HepG2 (cell line): ENCODE measurements around the gene CROT. TPM values are rescaled to one million over a fixed set of nuclear protein-coding genes. Genes with fewer than 3 reads are reported as not detected.

Source experiments
- CSRNP1 ChIP-seq: sonication (generic); formaldehyde crosslinking; IDR thresholded peaks from 2 replicates; pipeline ENCODE4 v1.8.1; 2023; ENCODE audit warnings: mild to moderate bottlenecking, missing genetic modification reagents
- FOXA3 ChIP-seq: IDR thresholded peaks from 2 replicates; pipeline ENCODE4 v1.6.1; 2016; ENCODE audit warnings: missing genetic modification reagents, missing compliant biosample characterization
- HMG20A ChIP-seq: IDR thresholded peaks from 2 replicates; pipeline ENCODE4 v1.6.1; 2016; ENCODE audit warnings: borderline replicate concordance
- MLLT10 ChIP-seq: sonication (generic); formaldehyde crosslinking; IDR thresholded peaks from 2 replicates; pipeline ENCODE4 v1.4.0; 2020; ENCODE audit warnings: missing genetic modification reagents
- RBAK ChIP-seq: sonication (generic); formaldehyde crosslinking; IDR thresholded peaks from 2 replicates; pipeline ENCODE4 v1.5.1; 2020; ENCODE audit warnings: mild to moderate bottlenecking, missing genetic modification reagents
- SALL2 ChIP-seq: sonication (generic); formaldehyde crosslinking; IDR thresholded peaks from 2 replicates; pipeline ENCODE4 v1.8.1; 2023; ENCODE audit warnings: mild to moderate bottlenecking, missing genetic modification reagents, inconsistent platforms
- SOX5 ChIP-seq: IDR thresholded peaks from 2 replicates; pipeline ENCODE4 v1.6.1; 2016; ENCODE audit warnings: borderline replicate concordance
- TCF7 ChIP-seq: sonication (generic); IDR thresholded peaks from 2 replicates; pipeline ENCODE4 v1.6.1; 2016; ENCODE audit warnings: antibody characterized with exemption, low read depth
- THAP9 ChIP-seq: sonication (generic); formaldehyde crosslinking; IDR thresholded peaks from 2 replicates; pipeline ENCODE4; 2020; ENCODE audit warnings: missing genetic modification reagents, mild to moderate bottlenecking, borderline replicate concordance
- THRA ChIP-seq: sonication (generic); formaldehyde crosslinking; IDR thresholded peaks from 2 replicates; pipeline ENCODE4 v1.4.0; 2020; ENCODE audit warnings: missing genetic modification reagents, borderline replicate concordance
- ZFYVE20 ChIP-seq: sonication (generic); formaldehyde crosslinking; IDR thresholded peaks from 2 replicates; pipeline ENCODE4 v1.8.0; 2023; ENCODE audit warnings: low read depth, mild to moderate bottlenecking, moderate library complexity, missing genetic modification reagents, borderline replicate concordance
- ZIK1 ChIP-seq: sonication (generic); formaldehyde crosslinking; IDR thresholded peaks from 2 replicates; pipeline ENCODE4 v1.5.0; 2020; ENCODE audit warnings: mild to moderate bottlenecking, low read depth, missing genetic modification reagents, borderline replicate concordance
- ZKSCAN5 ChIP-seq: sonication (generic); formaldehyde crosslinking; IDR thresholded peaks from 2 replicates; pipeline ENCODE4 v1.5.1; 2020; ENCODE audit warnings: mild to moderate bottlenecking, missing genetic modification reagents
- ZNF441 ChIP-seq: sonication (generic); formaldehyde crosslinking; IDR thresholded peaks from 2 replicates; pipeline ENCODE4 v1.7.0; 2021; ENCODE audit warnings: missing genetic modification reagents, borderline replicate concordance
- ZNF562 ChIP-seq: sonication (generic); formaldehyde crosslinking; IDR thresholded peaks from 2 replicates; pipeline ENCODE4 v1.8.0; 2022; ENCODE audit warnings: missing genetic modification reagents, borderline replicate concordance
- ZNF672 ChIP-seq: sonication (generic); formaldehyde crosslinking; IDR thresholded peaks from 2 replicates; pipeline ENCODE4 v1.8.1; 2022; ENCODE audit warnings: missing genetic modification reagents
- polyA plus RNA-seq, 8 experiments: library from polyadenylated mRNA; depleted of rRNA in 3 of 8; stranded (reverse) in 7 of 8; unstranded in 1 of 8; fragments of >200 nt; fragmentation: Illumina TruSeq in 4 of 8; extraction: Trizol in 4 of 8; gene quantifications; 2 replicates each; pipeline versions ENCODE4 v1.2.1 to v1.2.3, GENCODE V29; 2011 to 2016; ENCODE audit warnings: low read depth in 4 of 8, missing spikeins in 1 of 8, mixed read lengths in 1 of 8; ENCODE audit not compliant: insufficient read depth in 1 of 8
- total RNA-seq, 5 experiments: library from RNA; depleted of rRNA; stranded (reverse); fragments of >200 nt; fragmentation: Illumina TruSeq; extraction: Trizol; gene quantifications; 2 replicates each; pipeline ENCODE4 v1.2.3, GENCODE V29; 2016; ENCODE audit warnings: low read depth in 1 of 5
- TF ChIP-seq, protein P1 (sequence below): IDR thresholded peaks from 2 replicates; pipeline ENCODE4 v1.6.1; 2016; ENCODE audit warnings: mild to moderate bottlenecking
- TF ChIP-seq, protein P2 (sequence below), 2 experiments: IDR thresholded peaks; 2 replicates each; pipeline ENCODE4 v1.6.1; 2011 to 2012; ENCODE audit warnings: low read length in 2 of 2, borderline replicate concordance in 1 of 2, low read depth in 1 of 2, mild to moderate bottlenecking in 1 of 2, moderate library complexity in 1 of 2

CROT gene
- total and polyA plus RNA-seq, 2 of the 13 experiments (the other 11 are each of a cell fraction or from before 2014, with no cell fraction given): 5.0 to 13.7 TPM

DNA sequence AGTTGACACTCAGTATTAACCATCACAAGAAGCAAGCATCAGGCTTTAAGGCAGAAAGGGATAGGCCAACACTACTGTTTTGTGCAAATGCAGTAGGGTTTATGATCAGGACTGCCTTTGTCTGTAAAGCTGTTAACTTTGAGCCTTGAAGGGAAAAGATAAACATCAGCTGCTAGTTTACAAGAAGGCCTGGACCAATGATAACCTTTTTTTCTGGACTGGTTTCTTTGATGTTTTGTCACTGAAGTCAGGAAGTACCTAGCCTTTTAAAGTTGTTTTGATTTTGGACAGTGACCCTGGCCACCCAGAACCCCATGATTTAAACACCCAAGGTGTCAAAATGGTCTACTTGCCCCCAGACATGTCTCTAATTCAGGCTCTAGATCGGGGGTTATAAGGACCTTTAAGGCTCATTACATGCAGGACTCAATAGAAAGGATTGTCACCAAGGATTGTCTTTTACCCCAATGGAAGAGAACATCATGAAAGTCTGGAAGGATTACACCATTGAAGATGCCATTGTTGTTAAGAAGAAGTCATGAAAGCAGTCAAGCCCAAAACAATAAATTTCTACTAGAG is 50.1 kb downstream of the CROT start (continued):
- TF ChIP-seq, protein P1, sequence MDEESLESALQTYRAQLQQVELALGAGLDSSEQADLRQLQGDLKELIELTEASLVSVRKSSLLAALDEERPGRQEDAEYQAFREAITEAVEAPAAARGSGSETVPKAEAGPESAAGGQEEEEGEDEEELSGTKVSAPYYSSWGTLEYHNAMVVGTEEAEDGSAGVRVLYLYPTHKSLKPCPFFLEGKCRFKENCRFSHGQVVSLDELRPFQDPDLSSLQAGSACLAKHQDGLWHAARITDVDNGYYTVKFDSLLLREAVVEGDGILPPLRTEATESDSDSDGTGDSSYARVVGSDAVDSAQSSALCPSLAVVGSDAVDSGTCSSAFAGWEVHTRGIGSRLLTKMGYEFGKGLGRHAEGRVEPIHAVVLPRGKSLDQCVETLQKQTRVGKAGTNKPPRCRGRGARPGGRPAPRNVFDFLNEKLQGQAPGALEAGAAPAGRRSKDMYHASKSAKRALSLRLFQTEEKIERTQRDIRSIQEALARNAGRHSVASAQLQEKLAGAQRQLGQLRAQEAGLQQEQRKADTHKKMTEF (CRISPR knock-in tag): 0 out of 2 replicates have a peak, but pooled peaks have one; percentile 63
- TF ChIP-seq FOXA3 (CRISPR knock-in tag): peak; percentile 76
- peak; percentile 84 for TF ChIP-seq TCF7
- TF ChIP-seq MLLT10: no peak
- TF ChIP-seq ZFYVE20: no peak
- peak; percentile 85 for TF ChIP-seq SOX5
- TF ChIP-seq ZKSCAN5 (CRISPR knock-in tag): no peak
- TF ChIP-seq ZNF441: no peak
- TF ChIP-seq THRA (CRISPR knock-in tag): 0 out of 2 replicates have a peak, but pooled peaks have one; percentile 11
- no peak for TF ChIP-seq ZIK1 (CRISPR knock-in tag)
- peak; percentile 70; the same call in 1 of the 2 replicates for TF ChIP-seq HMG20A (CRISPR knock-in tag)
- TF ChIP-seq RBAK (CRISPR knock-in tag): no peak
- no peak for TF ChIP-seq SALL2 (CRISPR knock-in tag)
- no peak for TF ChIP-seq ZNF672
- TF ChIP-seq, protein P2, sequence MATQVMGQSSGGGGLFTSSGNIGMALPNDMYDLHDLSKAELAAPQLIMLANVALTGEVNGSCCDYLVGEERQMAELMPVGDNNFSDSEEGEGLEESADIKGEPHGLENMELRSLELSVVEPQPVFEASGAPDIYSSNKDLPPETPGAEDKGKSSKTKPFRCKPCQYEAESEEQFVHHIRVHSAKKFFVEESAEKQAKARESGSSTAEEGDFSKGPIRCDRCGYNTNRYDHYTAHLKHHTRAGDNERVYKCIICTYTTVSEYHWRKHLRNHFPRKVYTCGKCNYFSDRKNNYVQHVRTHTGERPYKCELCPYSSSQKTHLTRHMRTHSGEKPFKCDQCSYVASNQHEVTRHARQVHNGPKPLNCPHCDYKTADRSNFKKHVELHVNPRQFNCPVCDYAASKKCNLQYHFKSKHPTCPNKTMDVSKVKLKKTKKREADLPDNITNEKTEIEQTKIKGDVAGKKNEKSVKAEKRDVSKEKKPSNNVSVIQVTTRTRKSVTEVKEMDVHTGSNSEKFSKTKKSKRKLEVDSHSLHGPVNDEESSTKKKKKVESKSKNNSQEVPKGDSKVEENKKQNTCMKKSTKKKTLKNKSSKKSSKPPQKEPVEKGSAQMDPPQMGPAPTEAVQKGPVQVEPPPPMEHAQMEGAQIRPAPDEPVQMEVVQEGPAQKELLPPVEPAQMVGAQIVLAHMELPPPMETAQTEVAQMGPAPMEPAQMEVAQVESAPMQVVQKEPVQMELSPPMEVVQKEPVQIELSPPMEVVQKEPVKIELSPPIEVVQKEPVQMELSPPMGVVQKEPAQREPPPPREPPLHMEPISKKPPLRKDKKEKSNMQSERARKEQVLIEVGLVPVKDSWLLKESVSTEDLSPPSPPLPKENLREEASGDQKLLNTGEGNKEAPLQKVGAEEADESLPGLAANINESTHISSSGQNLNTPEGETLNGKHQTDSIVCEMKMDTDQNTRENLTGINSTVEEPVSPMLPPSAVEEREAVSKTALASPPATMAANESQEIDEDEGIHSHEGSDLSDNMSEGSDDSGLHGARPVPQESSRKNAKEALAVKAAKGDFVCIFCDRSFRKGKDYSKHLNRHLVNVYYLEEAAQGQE (IDR thresholded peaks at IDR 0.05; ENCODE audit: borderline replicate concordance in 1 of 2, low read depth in 1 of 2, low read length in 2 of 2): 0 out of 4 replicates have a peak, but pooled peaks of 1 of the 2 experiments have one; percentile 16
- TF ChIP-seq THAP9: no peak
- TF ChIP-seq ZNF562 (CRISPR knock-in tag): no peak
- TF ChIP-seq CSRNP1 (CRISPR knock-in tag): no peak
